22Rv1 (cell line): ENCODE measurements around the gene PARD3.

Experiments used
- CTCF ChIP-seq: fragments of 450-650 bp; IDR thresholded peaks from 2 replicates; pipeline ENCODE4 v1.5.1; 2017; ENCODE audit warnings: mild to moderate bottlenecking
- ZFX ChIP-seq: fragments of 450-650 bp; IDR thresholded peaks from 2 replicates; pipeline ENCODE4 v1.6.1; 2017; ENCODE audit warnings: antibody characterized with exemption, borderline replicate concordance

- TF ChIP-seq CTCF (no peak), ZFX (no peak)
Observed at GRCh38 chr10:34613491-34613890, 201.6 kb downstream of the PARD3 start.
